Retinal pigment epithelial cell (primary cell): ENCODE data around the gene CNTN5.
"Not testable (repeated sequence)": the region's sequence is repeated elsewhere in the genome, so short reads cannot be mapped to it uniquely, and the experiment has no call there.

ENCODE experiments used
- DNase-seq: peaks from one replicate; pipeline ENCODE4 v3.0.0-alpha.2; 2010; ENCODE audit warnings: low read depth
- H3K4me3 ChIP-seq: 2 replicates; pipeline ENCODE4 v1.5.1; 2011; ENCODE audit warnings: mild to moderate bottlenecking, low read length, control low read depth, moderate library complexity
- TF ChIP-seq, protein P1 (sequence below): conservative IDR thresholded peaks from 2 replicates; pipeline ENCODE4 v1.5.1; 2011; ENCODE audit warnings: low read depth, low read length, control low read depth, inconsistent platforms

The CNTN5 gene

DNA sequence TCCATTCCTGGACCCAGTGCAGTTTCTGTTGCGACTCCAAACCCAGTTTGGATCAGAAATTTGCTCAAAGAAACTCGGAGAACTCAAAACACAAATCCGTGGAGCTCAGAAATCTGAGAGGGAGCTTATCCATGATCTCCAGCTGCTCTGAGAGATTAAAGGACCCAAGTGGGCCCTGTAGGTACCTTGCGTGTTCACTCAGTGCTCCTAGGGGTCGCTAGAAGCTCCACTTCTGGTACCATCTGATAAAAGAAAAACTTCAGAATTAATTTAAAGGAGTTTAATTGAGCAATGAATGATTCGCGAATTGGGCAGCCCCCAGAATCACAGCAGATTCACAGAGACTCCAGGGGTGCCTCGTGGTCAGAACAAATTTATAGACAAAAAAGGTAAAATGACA is 277.2 kb downstream of the CNTN5 start:
- not testable (repeated sequence) for H3K4me3 ChIP-seq

DNA sequence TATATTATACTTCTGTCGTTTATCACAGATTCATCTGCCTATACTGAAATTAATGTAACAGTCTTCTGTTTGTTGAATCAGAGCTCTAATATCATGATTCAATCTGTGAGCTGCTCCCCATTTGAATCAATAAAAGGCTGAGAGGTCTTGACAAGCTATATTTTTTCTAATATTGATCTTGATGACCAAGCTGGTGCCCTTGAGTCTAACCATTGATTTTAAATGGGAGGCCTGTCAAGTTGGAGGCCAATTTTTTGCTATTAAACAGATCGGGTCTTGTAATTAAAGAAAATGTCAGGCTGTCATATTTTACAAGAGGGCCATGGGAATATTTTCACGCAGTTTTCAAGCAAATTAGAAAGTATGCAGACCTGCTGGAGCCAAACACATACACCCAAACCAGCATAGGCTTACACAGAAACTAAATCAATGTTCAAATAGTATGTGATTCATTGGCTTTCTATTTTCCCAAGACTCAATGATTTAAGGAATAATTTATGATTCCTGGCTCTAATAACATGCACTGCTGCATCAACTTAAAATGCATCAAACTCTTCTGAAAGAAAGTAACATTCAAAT is 286.9 kb downstream of the CNTN5 start:
- H3K4me3 ChIP-seq, result no peak overlapping the region
- TF ChIP-seq, protein P1, sequence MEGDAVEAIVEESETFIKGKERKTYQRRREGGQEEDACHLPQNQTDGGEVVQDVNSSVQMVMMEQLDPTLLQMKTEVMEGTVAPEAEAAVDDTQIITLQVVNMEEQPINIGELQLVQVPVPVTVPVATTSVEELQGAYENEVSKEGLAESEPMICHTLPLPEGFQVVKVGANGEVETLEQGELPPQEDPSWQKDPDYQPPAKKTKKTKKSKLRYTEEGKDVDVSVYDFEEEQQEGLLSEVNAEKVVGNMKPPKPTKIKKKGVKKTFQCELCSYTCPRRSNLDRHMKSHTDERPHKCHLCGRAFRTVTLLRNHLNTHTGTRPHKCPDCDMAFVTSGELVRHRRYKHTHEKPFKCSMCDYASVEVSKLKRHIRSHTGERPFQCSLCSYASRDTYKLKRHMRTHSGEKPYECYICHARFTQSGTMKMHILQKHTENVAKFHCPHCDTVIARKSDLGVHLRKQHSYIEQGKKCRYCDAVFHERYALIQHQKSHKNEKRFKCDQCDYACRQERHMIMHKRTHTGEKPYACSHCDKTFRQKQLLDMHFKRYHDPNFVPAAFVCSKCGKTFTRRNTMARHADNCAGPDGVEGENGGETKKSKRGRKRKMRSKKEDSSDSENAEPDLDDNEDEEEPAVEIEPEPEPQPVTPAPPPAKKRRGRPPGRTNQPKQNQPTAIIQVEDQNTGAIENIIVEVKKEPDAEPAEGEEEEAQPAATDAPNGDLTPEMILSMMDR, result no peak
- no peak for DNase-seq

More for the DNA sequence above, 277.2 kb downstream of the CNTN5 start:
- TF ChIP-seq, protein P1, result peak; percentile 7
- not testable (repeated sequence) for DNase-seq

DNA sequence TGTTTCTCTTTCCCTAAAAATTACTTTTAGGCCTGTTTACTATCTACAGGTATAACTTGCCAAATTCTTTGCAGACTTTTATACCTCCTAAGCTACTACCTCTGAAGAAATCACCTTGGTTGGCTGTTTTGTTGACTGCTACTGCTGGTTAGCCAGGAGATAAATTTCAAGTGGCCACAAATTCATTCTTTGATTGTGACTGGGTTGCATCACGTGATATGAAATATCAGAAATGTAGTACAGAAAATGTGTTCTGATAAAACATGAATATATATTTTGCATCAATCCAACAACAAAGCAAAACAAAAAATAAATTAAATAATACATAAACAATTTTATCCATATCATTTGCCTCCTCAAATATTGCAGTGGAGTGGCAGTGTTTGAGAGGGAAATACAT is 291.1 kb downstream of the CNTN5 start:
- no peak overlapping the region for H3K4me3 ChIP-seq
- TF ChIP-seq, protein P1, result no peak
- no peak for DNase-seq

DNA sequence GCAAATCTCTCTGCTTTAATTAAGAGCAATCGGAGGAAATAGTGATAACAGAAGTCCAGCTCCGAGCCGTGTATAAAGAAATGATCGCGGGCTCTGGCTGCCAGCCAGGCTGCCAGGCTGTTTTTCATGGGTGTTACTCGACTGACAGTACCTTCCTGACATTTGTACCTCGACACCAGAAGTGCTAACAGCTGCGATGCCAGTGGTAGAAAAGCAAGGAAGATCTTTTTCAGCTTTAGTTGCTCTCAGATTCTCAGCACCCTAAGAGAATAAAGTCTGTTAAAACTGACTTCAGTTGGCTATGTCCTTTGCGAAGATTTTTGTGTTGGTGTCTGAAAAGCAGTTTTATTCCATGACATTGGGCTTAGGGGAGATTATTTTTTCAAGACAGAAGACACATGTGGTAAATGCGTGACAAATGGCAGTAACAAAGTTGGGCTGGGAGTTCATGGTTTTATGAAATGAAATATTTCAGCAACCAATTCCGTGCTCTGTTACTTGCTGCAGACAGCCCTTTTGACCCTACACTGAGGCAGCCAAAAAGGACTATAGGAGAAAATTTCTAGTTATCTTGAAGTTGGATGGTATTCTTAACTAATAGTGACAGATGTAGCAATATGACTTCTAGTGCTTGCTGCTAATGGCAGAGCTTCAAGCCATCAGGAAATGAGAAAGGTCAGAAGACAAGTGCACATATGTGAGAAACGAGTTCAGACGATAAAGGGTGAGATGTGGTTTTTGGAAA is 296.2 kb downstream of the CNTN5 start:
- H3K4me3 ChIP-seq, result no peak overlapping the region
- TF ChIP-seq, protein P1, result no peak
- DNase-seq, result no peak

DNA sequence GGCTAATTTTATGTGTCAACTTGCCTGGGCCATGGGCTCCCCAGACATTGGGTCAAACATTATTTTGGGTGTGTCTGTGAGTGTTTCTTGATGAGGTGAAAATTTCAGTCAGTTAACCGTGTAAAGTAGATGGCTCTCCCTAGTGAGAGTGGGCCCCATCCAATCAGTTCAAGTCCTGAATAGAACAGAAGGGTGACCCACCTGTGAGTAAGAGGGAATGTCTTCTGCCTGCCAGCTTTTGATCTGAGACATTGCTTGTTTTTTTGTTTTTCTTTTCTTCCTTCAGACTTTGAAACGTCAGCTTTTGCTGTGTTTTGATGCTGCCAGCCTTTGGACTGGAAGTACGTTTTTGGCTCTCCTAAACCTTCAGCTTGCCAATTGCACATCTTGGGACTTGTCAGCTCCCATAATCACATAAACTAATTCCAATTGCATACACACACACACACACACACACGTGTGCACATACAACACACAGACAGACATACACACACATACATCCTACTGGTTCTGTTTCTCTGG is 300.1 kb downstream of the CNTN5 start:
- DNase-seq, result no peak
- TF ChIP-seq, protein P1, result no peak
- H3K4me3 ChIP-seq, result no peak overlapping the region

DNA sequence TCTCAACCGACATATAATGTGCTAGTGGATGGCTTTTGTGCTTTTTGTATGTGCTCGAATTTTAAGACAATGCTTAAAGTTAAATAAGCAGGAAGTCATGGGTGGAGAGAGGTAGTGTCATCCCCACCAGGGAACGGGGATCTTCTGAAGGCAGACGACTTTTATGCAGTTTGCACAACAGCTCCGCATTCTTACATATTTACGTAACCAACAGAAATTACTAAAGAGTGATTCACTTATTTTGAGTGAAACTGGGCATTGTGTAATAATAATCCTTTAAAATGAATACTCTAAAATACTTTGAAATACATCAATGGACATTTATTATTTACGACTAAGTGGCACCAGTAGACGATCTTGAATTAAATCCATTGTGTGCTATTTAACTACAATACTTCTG is 305.1 kb downstream of the CNTN5 start:
- no peak overlapping the region for H3K4me3 ChIP-seq
- TF ChIP-seq, protein P1, result no peak
- peak; percentile 96 for DNase-seq

DNA sequence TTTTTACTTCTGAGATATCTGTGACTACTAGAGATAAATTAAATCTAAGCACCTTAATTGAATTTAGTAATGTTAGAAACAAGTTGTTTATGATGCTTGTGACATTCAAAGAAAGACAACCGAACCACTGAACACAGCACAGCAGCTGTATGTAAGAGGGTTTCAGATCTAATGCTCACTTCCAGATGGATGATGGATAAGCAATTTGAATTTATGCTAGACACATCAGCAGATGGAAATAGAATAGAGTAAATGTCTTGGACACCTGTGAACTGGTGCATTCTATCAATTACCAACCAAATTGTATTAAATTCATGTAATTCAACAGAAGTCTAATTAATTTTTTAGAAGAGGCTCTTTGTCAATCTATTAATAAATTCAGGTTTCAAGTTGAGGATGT is 306.3 kb downstream of the CNTN5 start:
- no peak for DNase-seq
- no peak overlapping the region for H3K4me3 ChIP-seq
- TF ChIP-seq, protein P1, result no peak
